MM.1S (cell line): ENCODE results near the gene RNF2.

ENCODE experiments used
- DNase-seq: peaks from one replicate; pipeline ENCODE4 v3.0.0-alpha.2; 2015
- H2AFZ ChIP-seq: fragments of 300-600 bp; sonication (generic); 2 replicates; pipeline ENCODE4 v1.6.0; 2016; ENCODE audit warnings: antibody characterized with exemption, low read length
- H3F3A ChIP-seq: fragments of 300-600 bp; sonication (generic); 2 replicates; pipeline ENCODE4 v1.6.1; 2016; ENCODE audit warnings: mild to moderate bottlenecking, antibody characterized with exemption, low read length, moderate library complexity, mixed read lengths; ENCODE audit not compliant: insufficient read depth
- H3K27ac ChIP-seq: fragments of 300-600 bp; sonication (generic); 2 replicates; pipeline ENCODE4 v1.5.1; 2016; ENCODE audit warnings: mild to moderate bottlenecking, low read length
- H3K27me3 ChIP-seq: fragments of 300-600 bp; sonication (generic); replicated peaks from 2 replicates; pipeline ENCODE4 v1.6.0; 2016; ENCODE audit warnings: low read length; ENCODE audit not compliant: insufficient read depth
- H3K36me3 ChIP-seq: fragments of 300-600 bp; sonication (generic); replicated peaks from 2 replicates; pipeline ENCODE4 v1.6.1; 2016; ENCODE audit warnings: mild to moderate bottlenecking, low read length, mixed read lengths; ENCODE audit not compliant: insufficient read depth
- H3K4me1 ChIP-seq: fragments of 300-600 bp; sonication (generic); 2 replicates; pipeline ENCODE4 v1.6.1; 2016; ENCODE audit warnings: low read length, mixed read lengths
- H3K4me2 ChIP-seq: fragments of 300-600 bp; sonication (generic); 2 replicates; pipeline ENCODE4 v1.6.0; 2016; ENCODE audit warnings: low read depth, low read length
- H3K4me3 ChIP-seq: fragments of 300-600 bp; sonication (generic); 2 replicates; pipeline ENCODE4 v1.5.1; 2016; ENCODE audit warnings: low read length, mixed read lengths
- H3K79me2 ChIP-seq: fragments of 300-600 bp; sonication (generic); 2 replicates; pipeline ENCODE4 v1.6.1; 2016; ENCODE audit warnings: mixed run types, low read length, mixed read lengths
- H3K9ac ChIP-seq: fragments of 300-600 bp; sonication (generic); 2 replicates; pipeline ENCODE4 v1.6.1; 2016; ENCODE audit warnings: low read length, mixed read lengths
- H3K9me2 ChIP-seq: fragments of 300-600 bp; sonication (generic); replicated peaks from 2 replicates; pipeline ENCODE4 v1.6.1; 2016; ENCODE audit warnings: mild to moderate bottlenecking, low read length, mixed read lengths; ENCODE audit not compliant: insufficient read depth
- H3K9me3 ChIP-seq: fragments of 300-600 bp; sonication (generic); replicated peaks from 2 replicates; pipeline ENCODE4 v1.6.1; 2016; ENCODE audit warnings: mild to moderate bottlenecking, low read length, mixed read lengths; ENCODE audit not compliant: insufficient read depth
- H4K20me1 ChIP-seq: fragments of 300-600 bp; sonication (generic); 2 replicates; pipeline ENCODE4 v1.6.1; 2016; ENCODE audit warnings: mild to moderate bottlenecking, low read length, moderate library complexity, mixed read lengths; ENCODE audit not compliant: insufficient read depth
- CTCF ChIP-seq: fragments of 300-600 bp; sonication (generic); IDR thresholded peaks from 2 replicates; pipeline ENCODE4 v1.5.1; 2016; ENCODE audit warnings: antibody characterized with exemption, low read length, mixed read lengths
- EZH2 ChIP-seq: fragments of 300-600 bp; sonication (generic); optimal IDR thresholded peaks from 2 replicates; pipeline ENCODE3; 2017; ENCODE audit warnings: low read depth, mild to moderate bottlenecking, antibody characterized with exemption, low read length, mixed read lengths
- EZH2phosphoT487 ChIP-seq: fragments of 300-600 bp; sonication (generic); IDR thresholded peaks from 2 replicates; pipeline ENCODE4 v1.6.1; 2018; ENCODE audit warnings: antibody characterized with exemption, low read length

RNF2 gene

GRCh38 chr1:185033686-185034085 lies 11.7 kb upstream of the RNF2 start:
- no peak for TF ChIP-seq EZH2
- no peak for TF ChIP-seq EZH2phosphoT487
- no peak for TF ChIP-seq CTCF
- Histone ChIP-seq H3K9me3 (no peaks in the 10 kb centered on the region), H3K36me3 (no peaks in the 10 kb centered on the region), H3K4me3 (no peak overlapping the region), H3K4me1 (no peaks in the 10 kb centered on the region), H3K79me2 (no peaks in the 10 kb centered on the region), H3K9ac (no peak overlapping the region), H4K20me1 (no peaks in the 10 kb centered on the region), H3K4me2 (no peak overlapping the region), H3K27ac (no peak overlapping the region), H2AFZ (no peak overlapping the region), H3K9me2 (no peaks in the 10 kb centered on the region), H3K27me3 (no peaks in the 10 kb centered on the region), H3F3A (no peaks in the 10 kb centered on the region)
- DNase-seq = no peak

GRCh38 chr1:185035258-185035657 lies 10.1 kb upstream of the RNF2 start:
- no peak overlapping the region for H2AFZ ChIP-seq
- DNase-seq = no peak
- no peaks in the 10 kb centered on the region for H3K36me3 ChIP-seq
- H3K79me2 ChIP-seq = no peaks in the 10 kb centered on the region
- H3K9ac ChIP-seq = no peak overlapping the region
- H3K4me3 ChIP-seq = no peak overlapping the region
- no peaks in the 10 kb centered on the region for H3K27me3 ChIP-seq
- TF ChIP-seq EZH2 (no peak), CTCF (no peak), EZH2phosphoT487 (no peak)
- no peaks in the 10 kb centered on the region for H3K9me2 ChIP-seq
- H3F3A ChIP-seq = no peaks in the 10 kb centered on the region
- no peak overlapping the region for H3K27ac ChIP-seq
- H3K4me2 ChIP-seq = no peak overlapping the region
- H4K20me1 ChIP-seq = no peaks in the 10 kb centered on the region
- no peaks in the 10 kb centered on the region for H3K4me1 ChIP-seq
- no peaks in the 10 kb centered on the region for H3K9me3 ChIP-seq

- no peaks in the 10 kb centered on the region for H3K4me1 ChIP-seq
- no peaks in the 10 kb centered on the region for H3F3A ChIP-seq
- H4K20me1 ChIP-seq = no peaks in the 10 kb centered on the region
- H3K4me3 ChIP-seq = no peak overlapping the region
- H3K9me2 ChIP-seq = no peaks in the 10 kb centered on the region
- no peak overlapping the region for H2AFZ ChIP-seq
- H3K79me2 ChIP-seq = no peaks in the 10 kb centered on the region
- no peak overlapping the region for H3K9ac ChIP-seq
- H3K36me3 ChIP-seq = no peaks in the 10 kb centered on the region
- no peaks in the 10 kb centered on the region for H3K9me3 ChIP-seq
- no peak overlapping the region for H3K4me2 ChIP-seq
- TF ChIP-seq EZH2 = no peak
- no peak for TF ChIP-seq EZH2phosphoT487
- TF ChIP-seq CTCF = no peak
- no peak for DNase-seq
- H3K27me3 ChIP-seq = no peaks in the 10 kb centered on the region
- H3K27ac ChIP-seq = no peak overlapping the region
These were observed 6.5 kb upstream of the RNF2 start for GRCh38 chr1:185038813-185039376.
